Measurements from ENCODE around the gene CADPS2.

GRCh38 chr7:122416336-122416735 lies 469.9 kb downstream of the CADPS2 start:
- TF ChIP-seq, protein P1, sequence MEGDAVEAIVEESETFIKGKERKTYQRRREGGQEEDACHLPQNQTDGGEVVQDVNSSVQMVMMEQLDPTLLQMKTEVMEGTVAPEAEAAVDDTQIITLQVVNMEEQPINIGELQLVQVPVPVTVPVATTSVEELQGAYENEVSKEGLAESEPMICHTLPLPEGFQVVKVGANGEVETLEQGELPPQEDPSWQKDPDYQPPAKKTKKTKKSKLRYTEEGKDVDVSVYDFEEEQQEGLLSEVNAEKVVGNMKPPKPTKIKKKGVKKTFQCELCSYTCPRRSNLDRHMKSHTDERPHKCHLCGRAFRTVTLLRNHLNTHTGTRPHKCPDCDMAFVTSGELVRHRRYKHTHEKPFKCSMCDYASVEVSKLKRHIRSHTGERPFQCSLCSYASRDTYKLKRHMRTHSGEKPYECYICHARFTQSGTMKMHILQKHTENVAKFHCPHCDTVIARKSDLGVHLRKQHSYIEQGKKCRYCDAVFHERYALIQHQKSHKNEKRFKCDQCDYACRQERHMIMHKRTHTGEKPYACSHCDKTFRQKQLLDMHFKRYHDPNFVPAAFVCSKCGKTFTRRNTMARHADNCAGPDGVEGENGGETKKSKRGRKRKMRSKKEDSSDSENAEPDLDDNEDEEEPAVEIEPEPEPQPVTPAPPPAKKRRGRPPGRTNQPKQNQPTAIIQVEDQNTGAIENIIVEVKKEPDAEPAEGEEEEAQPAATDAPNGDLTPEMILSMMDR (IDR thresholded peaks at IDR 0.05), result no peak
- TF ChIP-seq ZFX (IDR thresholded peaks at IDR 0.05; ENCODE audit: borderline replicate concordance), result no peak
